Measurements from ENCODE around the gene HOOK2. TPM values are rescaled to one million over a fixed set of nuclear protein-coding genes. Genes with fewer than 3 reads are reported as not detected.

HOOK2 gene
- total and polyA plus RNA-seq, 9 of the 15 experiments (the other 6 are each of a cell fraction or from before 2014, with no cell fraction given), result 1.3 to 17.2 (median 9.9) TPM

- TF ChIP-seq HNRNPL (IDR thresholded peaks at IDR 0.05; ENCODE audit: low read depth, low read length) (peak; percentile 100), ZNF589 (CRISPR knock-in tag; IDR thresholded peaks at IDR 0.05; ENCODE audit: low read depth) (no peak), E2F6 (IDR thresholded peaks at IDR 0.05; ENCODE audit: borderline replicate concordance in 1 of 2, extremely low read depth in 1 of 2, insufficient read depth in 1 of 2, insufficient read length in 1 of 2, low read depth in 1 of 2, low read length in 1 of 2, poor library complexity in 1 of 2, severe bottlenecking in 1 of 2) (peak; percentile 92 to 99), FOXK1 (CRISPR knock-in tag; IDR thresholded peaks at IDR 0.05; ENCODE audit: borderline replicate concordance) (no peak), MAFK (IDR thresholded peaks at IDR 0.05; ENCODE audit: low read length) (no peak), SMARCA5 (IDR thresholded peaks at IDR 0.05) (no peak), NELFE (IDR thresholded peaks at IDR 0.05; ENCODE audit: insufficient read depth, insufficient read length) (no peak)
- TF ChIP-seq, protein P1, sequence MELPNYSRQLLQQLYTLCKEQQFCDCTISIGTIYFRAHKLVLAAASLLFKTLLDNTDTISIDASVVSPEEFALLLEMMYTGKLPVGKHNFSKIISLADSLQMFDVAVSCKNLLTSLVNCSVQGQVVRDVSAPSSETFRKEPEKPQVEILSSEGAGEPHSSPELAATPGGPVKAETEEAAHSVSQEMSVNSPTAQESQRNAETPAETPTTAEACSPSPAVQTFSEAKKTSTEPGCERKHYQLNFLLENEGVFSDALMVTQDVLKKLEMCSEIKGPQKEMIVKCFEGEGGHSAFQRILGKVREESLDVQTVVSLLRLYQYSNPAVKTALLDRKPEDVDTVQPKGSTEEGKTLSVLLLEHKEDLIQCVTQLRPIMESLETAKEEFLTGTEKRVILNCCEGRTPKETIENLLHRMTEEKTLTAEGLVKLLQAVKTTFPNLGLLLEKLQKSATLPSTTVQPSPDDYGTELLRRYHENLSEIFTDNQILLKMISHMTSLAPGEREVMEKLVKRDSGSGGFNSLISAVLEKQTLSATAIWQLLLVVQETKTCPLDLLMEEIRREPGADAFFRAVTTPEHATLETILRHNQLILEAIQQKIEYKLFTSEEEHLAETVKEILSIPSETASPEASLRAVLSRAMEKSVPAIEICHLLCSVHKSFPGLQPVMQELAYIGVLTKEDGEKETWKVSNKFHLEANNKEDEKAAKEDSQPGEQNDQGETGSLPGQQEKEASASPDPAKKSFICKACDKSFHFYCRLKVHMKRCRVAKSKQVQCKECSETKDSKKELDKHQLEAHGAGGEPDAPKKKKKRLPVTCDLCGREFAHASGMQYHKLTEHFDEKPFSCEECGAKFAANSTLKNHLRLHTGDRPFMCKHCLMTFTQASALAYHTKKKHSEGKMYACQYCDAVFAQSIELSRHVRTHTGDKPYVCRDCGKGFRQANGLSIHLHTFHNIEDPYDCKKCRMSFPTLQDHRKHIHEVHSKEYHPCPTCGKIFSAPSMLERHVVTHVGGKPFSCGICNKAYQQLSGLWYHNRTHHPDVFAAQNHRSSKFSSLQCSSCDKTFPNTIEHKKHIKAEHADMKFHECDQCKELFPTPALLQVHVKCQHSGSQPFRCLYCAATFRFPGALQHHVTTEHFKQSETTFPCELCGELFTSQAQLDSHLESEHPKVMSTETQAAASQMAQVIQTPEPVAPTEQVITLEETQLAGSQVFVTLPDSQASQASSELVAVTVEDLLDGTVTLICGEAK (IDR thresholded peaks at IDR 0.05), result no peak
- TF ChIP-seq, protein P1 (CRISPR knock-in tag; IDR thresholded peaks at IDR 0.05), result no peak
- TF ChIP-seq, protein P2, sequence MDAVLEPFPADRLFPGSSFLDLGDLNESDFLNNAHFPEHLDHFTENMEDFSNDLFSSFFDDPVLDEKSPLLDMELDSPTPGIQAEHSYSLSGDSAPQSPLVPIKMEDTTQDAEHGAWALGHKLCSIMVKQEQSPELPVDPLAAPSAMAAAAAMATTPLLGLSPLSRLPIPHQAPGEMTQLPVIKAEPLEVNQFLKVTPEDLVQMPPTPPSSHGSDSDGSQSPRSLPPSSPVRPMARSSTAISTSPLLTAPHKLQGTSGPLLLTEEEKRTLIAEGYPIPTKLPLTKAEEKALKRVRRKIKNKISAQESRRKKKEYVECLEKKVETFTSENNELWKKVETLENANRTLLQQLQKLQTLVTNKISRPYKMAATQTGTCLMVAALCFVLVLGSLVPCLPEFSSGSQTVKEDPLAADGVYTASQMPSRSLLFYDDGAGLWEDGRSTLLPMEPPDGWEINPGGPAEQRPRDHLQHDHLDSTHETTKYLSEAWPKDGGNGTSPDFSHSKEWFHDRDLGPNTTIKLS (IDR thresholded peaks at IDR 0.05; ENCODE audit: borderline replicate concordance, low read depth), result peak; percentile 57; the same call in 1 of the 2 replicates
- TF ChIP-seq, protein P3, sequence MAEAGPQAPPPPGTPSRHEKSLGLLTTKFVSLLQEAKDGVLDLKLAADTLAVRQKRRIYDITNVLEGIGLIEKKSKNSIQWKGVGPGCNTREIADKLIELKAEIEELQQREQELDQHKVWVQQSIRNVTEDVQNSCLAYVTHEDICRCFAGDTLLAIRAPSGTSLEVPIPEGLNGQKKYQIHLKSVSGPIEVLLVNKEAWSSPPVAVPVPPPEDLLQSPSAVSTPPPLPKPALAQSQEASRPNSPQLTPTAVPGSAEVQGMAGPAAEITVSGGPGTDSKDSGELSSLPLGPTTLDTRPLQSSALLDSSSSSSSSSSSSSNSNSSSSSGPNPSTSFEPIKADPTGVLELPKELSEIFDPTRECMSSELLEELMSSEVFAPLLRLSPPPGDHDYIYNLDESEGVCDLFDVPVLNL (CRISPR knock-in tag; IDR thresholded peaks at IDR 0.05; ENCODE audit: low read depth), result peak; percentile 45; the same call in 1 of the 2 replicates
These were observed 18.2 kb upstream of the HOOK2 start (continued) for GRCh38 chr19:12793290-12794195.
